Choroid plexus epithelial cell (primary cell): Measurements from ENCODE around the gene TNS1.

Experiments
- DNase-seq: peaks from one replicate; pipeline ENCODE4 v3.0.0-alpha.2; 2010; ENCODE audit warnings: low read depth
- H3K4me3 ChIP-seq: 2 replicates; pipeline ENCODE4 v1.5.1; 2011; ENCODE audit warnings: low read depth, mild to moderate bottlenecking, control low read depth, low read length, moderate library complexity
- TF ChIP-seq, protein P1 (sequence below): conservative IDR thresholded peaks from 2 replicates; pipeline ENCODE4 v1.5.1; 2011; ENCODE audit warnings: low read depth, mild to moderate bottlenecking, control low read depth, inconsistent platforms, low read length, moderate library complexity

Gene TNS1

GRCh38 chr2:217919204-217919603, 83.6 kb downstream of the TNS1 start:
- no peak overlapping the region for H3K4me3 ChIP-seq
- TF ChIP-seq, protein P1, sequence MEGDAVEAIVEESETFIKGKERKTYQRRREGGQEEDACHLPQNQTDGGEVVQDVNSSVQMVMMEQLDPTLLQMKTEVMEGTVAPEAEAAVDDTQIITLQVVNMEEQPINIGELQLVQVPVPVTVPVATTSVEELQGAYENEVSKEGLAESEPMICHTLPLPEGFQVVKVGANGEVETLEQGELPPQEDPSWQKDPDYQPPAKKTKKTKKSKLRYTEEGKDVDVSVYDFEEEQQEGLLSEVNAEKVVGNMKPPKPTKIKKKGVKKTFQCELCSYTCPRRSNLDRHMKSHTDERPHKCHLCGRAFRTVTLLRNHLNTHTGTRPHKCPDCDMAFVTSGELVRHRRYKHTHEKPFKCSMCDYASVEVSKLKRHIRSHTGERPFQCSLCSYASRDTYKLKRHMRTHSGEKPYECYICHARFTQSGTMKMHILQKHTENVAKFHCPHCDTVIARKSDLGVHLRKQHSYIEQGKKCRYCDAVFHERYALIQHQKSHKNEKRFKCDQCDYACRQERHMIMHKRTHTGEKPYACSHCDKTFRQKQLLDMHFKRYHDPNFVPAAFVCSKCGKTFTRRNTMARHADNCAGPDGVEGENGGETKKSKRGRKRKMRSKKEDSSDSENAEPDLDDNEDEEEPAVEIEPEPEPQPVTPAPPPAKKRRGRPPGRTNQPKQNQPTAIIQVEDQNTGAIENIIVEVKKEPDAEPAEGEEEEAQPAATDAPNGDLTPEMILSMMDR, result no peak
- DNase-seq, result no peak

GRCh38 chr2:217918308-217919024, 84.3 kb downstream of the TNS1 start:
- DNase-seq, result peak; percentile 78
- no peak overlapping the region for H3K4me3 ChIP-seq
- TF ChIP-seq, protein P1, result peak; percentile 56

DNA sequence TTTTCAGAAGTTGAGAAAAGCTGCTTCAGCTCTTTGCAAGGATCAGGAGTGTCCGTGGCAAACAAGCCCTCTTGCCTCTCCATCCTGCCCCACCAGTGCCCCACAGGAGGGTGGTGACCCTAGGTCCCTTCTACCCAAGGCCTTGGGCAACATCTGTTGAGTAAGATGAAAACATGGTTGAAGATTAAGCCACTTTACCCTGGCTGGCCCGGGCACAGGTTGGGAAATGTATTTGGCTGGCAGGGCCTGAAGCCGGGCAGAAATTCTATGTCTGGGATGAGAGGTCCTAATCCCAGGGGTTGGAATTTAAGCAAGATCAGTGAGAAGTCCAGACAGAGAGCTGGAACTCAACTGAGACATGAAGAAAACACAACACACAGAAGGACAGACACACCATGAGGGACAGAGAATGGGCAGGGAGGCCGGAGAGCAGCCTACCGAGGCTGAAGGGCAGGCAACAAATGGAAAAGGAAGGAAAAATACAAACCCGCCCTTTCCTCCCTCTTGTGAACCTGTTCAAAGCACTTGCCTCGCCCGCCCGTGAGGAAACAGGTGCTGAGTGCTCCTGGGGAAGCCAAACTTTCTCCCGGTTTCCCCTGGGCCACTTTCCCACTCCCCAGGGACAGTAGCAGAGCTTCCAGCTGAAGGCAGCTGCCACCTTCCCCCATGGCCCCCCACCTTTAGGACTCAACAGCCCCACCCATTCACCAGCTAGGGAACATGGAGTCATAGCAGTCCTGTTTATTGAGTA, 86.1 kb downstream of the TNS1 start:
- H3K4me3 ChIP-seq, result no peak overlapping the region
- no peak for DNase-seq
- TF ChIP-seq, protein P1, result no peak

- DNase-seq, result no peak
- H3K4me3 ChIP-seq, result no peak overlapping the region
- TF ChIP-seq, protein P1, result no peak
Observed at GRCh38 chr2:217915706-217916105, 87.1 kb downstream of the TNS1 start.

GRCh38 chr2:217914878-217915277, 87.9 kb downstream of the TNS1 start:
- TF ChIP-seq, protein P1, result no peak

DNA sequence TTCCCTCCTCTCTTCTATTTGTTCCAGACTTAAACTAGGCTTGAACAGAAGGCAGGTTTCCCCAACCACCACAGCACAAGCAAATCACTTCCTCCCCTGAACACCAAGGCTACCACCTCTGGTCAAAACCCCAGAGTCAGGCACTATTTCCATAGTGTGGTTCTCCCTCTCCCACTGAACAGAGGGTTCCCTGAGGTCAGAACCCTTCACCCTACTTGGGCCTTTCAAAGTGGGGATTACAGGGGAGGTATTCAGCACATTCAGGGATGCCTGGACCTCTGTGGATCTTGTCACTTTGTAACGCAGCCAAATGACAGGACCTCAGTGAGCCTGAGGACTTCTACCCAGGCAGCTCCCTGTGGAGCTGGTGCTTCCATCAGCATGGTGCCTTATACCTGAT, 88.7 kb downstream of the TNS1 start:
- no peak overlapping the region for H3K4me3 ChIP-seq
- no peak for DNase-seq

More at GRCh38 chr2:217914878-217915277, 87.9 kb downstream of the TNS1 start:
- DNase-seq, result no peak
- no peak overlapping the region for H3K4me3 ChIP-seq

More for the DNA sequence above, 88.7 kb downstream of the TNS1 start:
- TF ChIP-seq, protein P1, result no peak
